ENCODE data around the gene AMPH.

DNA sequence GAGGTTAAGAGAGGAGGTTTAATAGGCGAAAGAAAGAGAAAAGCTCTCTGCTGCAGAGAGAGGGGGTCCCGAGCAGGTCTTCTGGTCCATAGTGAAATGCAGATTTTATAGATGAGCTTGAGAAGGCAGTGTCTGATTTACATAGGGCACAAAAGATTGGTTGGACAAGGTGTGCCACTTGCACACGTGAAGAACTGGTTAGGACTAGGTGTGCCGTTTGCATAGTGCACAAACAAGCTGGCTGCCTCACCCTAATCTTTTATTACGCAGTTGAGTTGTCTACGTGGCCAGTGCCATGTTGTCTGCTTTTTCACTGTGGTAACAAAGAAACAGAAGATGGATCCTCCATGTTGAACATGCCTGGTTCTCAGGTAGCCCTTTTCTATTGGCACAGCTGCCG is 82.6 kb downstream of the AMPH start:
- TF ChIP-seq, protein P1, sequence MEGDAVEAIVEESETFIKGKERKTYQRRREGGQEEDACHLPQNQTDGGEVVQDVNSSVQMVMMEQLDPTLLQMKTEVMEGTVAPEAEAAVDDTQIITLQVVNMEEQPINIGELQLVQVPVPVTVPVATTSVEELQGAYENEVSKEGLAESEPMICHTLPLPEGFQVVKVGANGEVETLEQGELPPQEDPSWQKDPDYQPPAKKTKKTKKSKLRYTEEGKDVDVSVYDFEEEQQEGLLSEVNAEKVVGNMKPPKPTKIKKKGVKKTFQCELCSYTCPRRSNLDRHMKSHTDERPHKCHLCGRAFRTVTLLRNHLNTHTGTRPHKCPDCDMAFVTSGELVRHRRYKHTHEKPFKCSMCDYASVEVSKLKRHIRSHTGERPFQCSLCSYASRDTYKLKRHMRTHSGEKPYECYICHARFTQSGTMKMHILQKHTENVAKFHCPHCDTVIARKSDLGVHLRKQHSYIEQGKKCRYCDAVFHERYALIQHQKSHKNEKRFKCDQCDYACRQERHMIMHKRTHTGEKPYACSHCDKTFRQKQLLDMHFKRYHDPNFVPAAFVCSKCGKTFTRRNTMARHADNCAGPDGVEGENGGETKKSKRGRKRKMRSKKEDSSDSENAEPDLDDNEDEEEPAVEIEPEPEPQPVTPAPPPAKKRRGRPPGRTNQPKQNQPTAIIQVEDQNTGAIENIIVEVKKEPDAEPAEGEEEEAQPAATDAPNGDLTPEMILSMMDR (IDR thresholded peaks at IDR 0.05), result no peak
- no peak for TF ChIP-seq EP300 (IDR thresholded peaks at IDR 0.05)

Measured in esophagus muscularis mucosa (tissue), 3 donors.